Caco-2 (cell line): ENCODE measurements around the gene CDH2. TPM values are rescaled to one million over a fixed set of nuclear protein-coding genes. Genes with fewer than 3 reads are reported as not detected.

Experiments used
- BruUV-seq: library from RNA; stranded (reverse); fragments of 400-500 nt; replicated peaks from 2 replicates; lab custom pipeline; 2021; lab: Mats Ljungman, UMichigan
- CTCF ChIA-PET: fragments of 300-600 bp; sonication (Branson Sonifier 250); formaldehyde crosslinking; loops from one replicate; lab custom pipeline; 2022; ENCODE audit warnings: antibody characterized with exemption; lab: Charles Lee
- POLR2A ChIA-PET: fragments of 300-600 bp; sonication (Branson Sonifier 250); formaldehyde crosslinking; loops from one replicate; lab custom pipeline; 2022; ENCODE audit warnings: antibody characterized with exemption; lab: Charles Lee
- DNase-seq, 2 experiments: peaks; one replicate each; pipeline versions ENCODE4 v3.0.0 to v3.0.0-alpha.2; 2020 to 2022
- H3K27me3 ChIP-seq: replicated peaks from 2 replicates; pipeline ENCODE4 v1.6.0; 2011; ENCODE audit warnings: low read length; ENCODE audit not compliant: control insufficient read depth, insufficient read depth
- H3K36me3 ChIP-seq: 2 replicates; pipeline ENCODE4 v1.5.1; 2011; ENCODE audit warnings: low read length; ENCODE audit not compliant: control insufficient read depth, insufficient read depth
- H3K4me1 ChIP-seq: fragments of 250-450 bp; sonication (Bioruptor Pico); 2 replicates; pipeline ENCODE4 v1.5.1; 2020; ENCODE audit warnings: mild to moderate bottlenecking
- H3K4me3 ChIP-seq: 2 replicates; pipeline ENCODE4 v1.5.1; 2011; ENCODE audit warnings: low read depth, mild to moderate bottlenecking, control low read depth, low read length
- H3K9me3 ChIP-seq: fragments of 250-450 bp; sonication (Bioruptor Pico); 2 replicates; pipeline ENCODE4 v1.5.1; 2020; ENCODE audit warnings: mild to moderate bottlenecking, moderate library complexity
- H3K27ac Mint-ChIP-seq: one replicate; pipeline ENCODE4 v1.8.0; 2022; ENCODE audit warnings: mixed read lengths; ENCODE audit not compliant: unreplicated experiment
- H3K27me3 Mint-ChIP-seq: one replicate; pipeline ENCODE4 v1.8.0; 2022; ENCODE audit warnings: mixed read lengths; ENCODE audit not compliant: insufficient read depth, unreplicated experiment
- H3K36me3 Mint-ChIP-seq: one replicate; pipeline ENCODE4 v1.8.0; 2022; ENCODE audit warnings: mild to moderate bottlenecking, mixed read lengths; ENCODE audit not compliant: insufficient read depth, unreplicated experiment
- H3K4me1 Mint-ChIP-seq: one replicate; pipeline ENCODE4 v1.8.0; 2022; ENCODE audit warnings: low read depth, mixed read lengths; ENCODE audit not compliant: unreplicated experiment
- H3K4me3 Mint-ChIP-seq: one replicate; pipeline ENCODE4 v1.8.0; 2022; ENCODE audit warnings: mild to moderate bottlenecking, moderate library complexity, mixed read lengths; ENCODE audit not compliant: unreplicated experiment
- H3K9me3 Mint-ChIP-seq: one replicate; pipeline ENCODE4 v1.8.0; 2022; ENCODE audit warnings: mixed read lengths; ENCODE audit not compliant: unreplicated experiment
- CTCF ChIP-seq, 2 experiments: fragments of 200-600 bp in 1 of 2; IDR thresholded peaks; 1 replicate in 1 of 2; 2 replicates in 1 of 2; pipeline versions ENCODE4 v1.5.1 to v1.8.0; 2011 to 2022; ENCODE audit warnings: antibody characterized with exemption in 1 of 2, control low read depth in 1 of 2, inconsistent platforms in 1 of 2, low read depth in 1 of 2, low read length in 1 of 2, mild to moderate bottlenecking in 1 of 2, moderate library complexity in 1 of 2; ENCODE audit not compliant: insufficient read depth in 1 of 2, severe bottlenecking in 1 of 2, unreplicated experiment in 1 of 2
- intact Hi-C: fragments of 100-400 bp; cut with micrococcal nuclease; formaldehyde crosslinking; loops from one replicate; pipeline ENCODE4 v1.10.0; 2022; ENCODE audit not compliant: unreplicated experiment
- total RNA-seq: library from RNA; stranded (reverse); gene quantifications from 2 replicates; pipeline ENCODE4 v1.2.3, GENCODE V29; 2022

CDH2 gene
- total RNA-seq, 1 experiment from 2014 or later = 1.4 TPM

- ChIA-PET POLR2A (no interaction called here), CTCF (no interaction called here)
- Histone ChIP-seq H3K27me3 (no peaks in the 10 kb centered on the region), H3K4me1 (no peaks in the 10 kb centered on the region), H3K36me3 (no peaks in the 10 kb centered on the region), H3K9me3 (no peaks in the 10 kb centered on the region), H3K4me3 (no peak overlapping the region)
- intact Hi-C loops = no loop called here
- no peak for DNase-seq
- no peak for TF ChIP-seq CTCF (IDR thresholded peaks at IDR 0.05; ENCODE audit: insufficient read depth in 1 of 2, low read depth in 1 of 2, low read length in 1 of 2, severe bottlenecking in 1 of 2, unreplicated experiment in 1 of 2)
- no TSS peak for BruUV-seq
- Mint-ChIP-seq H3K4me3 (no peak overlapping the region), H3K9me3 (no peaks in the 10 kb centered on the region), H3K4me1 (peaks cover 9% of the 10 kb centered on the region), H3K36me3 (no peaks in the 10 kb centered on the region), H3K27ac (no peak overlapping the region), H3K27me3 (no peaks in the 10 kb centered on the region)
These were observed 26.0 kb downstream of the CDH2 start for GRCh38 chr18:28150925-28151324.

GRCh38 chr18:28149810-28150420 is 27.0 kb downstream of the CDH2 start:
- CTCF ChIA-PET = no interaction called here

GRCh38 chr18:28147674-28148171 is 29.2 kb downstream of the CDH2 start:
- no peaks in the 10 kb centered on the region for H3K36me3 ChIP-seq
- no peaks in the 10 kb centered on the region for H3K27me3 Mint-ChIP-seq
- POLR2A ChIA-PET = no interaction called here
- no peak overlapping the region for H3K4me3 ChIP-seq
- H3K9me3 Mint-ChIP-seq = no peaks in the 10 kb centered on the region
- TF ChIP-seq CTCF (IDR thresholded peaks at IDR 0.05; ENCODE audit: insufficient read depth in 1 of 2, low read depth in 1 of 2, low read length in 1 of 2, severe bottlenecking in 1 of 2, unreplicated experiment in 1 of 2) = no peak
- H3K9me3 ChIP-seq = no peaks in the 10 kb centered on the region
- CTCF ChIA-PET = no interaction called here
- H3K27me3 ChIP-seq = no peaks in the 10 kb centered on the region
- no peaks in the 10 kb centered on the region for H3K4me1 Mint-ChIP-seq
- H3K27ac Mint-ChIP-seq = no peak overlapping the region
- no TSS peak for BruUV-seq
- H3K36me3 Mint-ChIP-seq = no peaks in the 10 kb centered on the region
- peak in 1 of 2 experiments; percentile 3 for DNase-seq
- intact Hi-C loops = no loop called here
- no peaks in the 10 kb centered on the region for H3K4me1 ChIP-seq
- H3K4me3 Mint-ChIP-seq = no peak overlapping the region

More at GRCh38 chr18:28149810-28150420, 27.0 kb downstream of the CDH2 start:
- intact Hi-C loops = no loop called here
- Mint-ChIP-seq H3K4me3 (no peak overlapping the region), H3K4me1 (peaks cover 9% of the 10 kb centered on the region), H3K36me3 (no peaks in the 10 kb centered on the region), H3K27ac (no peak overlapping the region), H3K9me3 (no peaks in the 10 kb centered on the region), H3K27me3 (no peaks in the 10 kb centered on the region)
- H3K4me1 ChIP-seq = no peaks in the 10 kb centered on the region
- no peak overlapping the region for H3K4me3 ChIP-seq
- no peaks in the 10 kb centered on the region for H3K27me3 ChIP-seq
- DNase-seq = no peak
- TF ChIP-seq CTCF (IDR thresholded peaks at IDR 0.05; ENCODE audit: insufficient read depth in 1 of 2, low read depth in 1 of 2, low read length in 1 of 2, severe bottlenecking in 1 of 2, unreplicated experiment in 1 of 2) = no peak
- POLR2A ChIA-PET = no interaction called here
- H3K36me3 ChIP-seq = no peaks in the 10 kb centered on the region
- no peaks in the 10 kb centered on the region for H3K9me3 ChIP-seq
- BruUV-seq = no TSS peak
